Fibroblast of lung (primary cell): ENCODE measurements around the gene SH3PXD2A. TPM values are rescaled to one million over a fixed set of nuclear protein-coding genes. Genes with fewer than 3 reads are reported as not detected.

Source experiments
- DNase-seq, 2 donors: peaks; one replicate each; pipeline versions ENCODE4 v3.0.0 to v3.0.0-alpha.2; 2010; ENCODE audit warnings: low read depth in 2 of 2
- H2AFZ ChIP-seq: 2 replicates; pipeline ENCODE4 v1.5.1; 2012; ENCODE audit warnings: low read length, control low read depth, inconsistent platforms
- H3K27ac ChIP-seq: 2 replicates; pipeline ENCODE4 v1.5.1; 2011; ENCODE audit warnings: low read length, control low read depth; ENCODE audit not compliant: insufficient read depth
- H3K27me3 ChIP-seq: 2 replicates; pipeline ENCODE4 v1.5.1; 2011; ENCODE audit warnings: mild to moderate bottlenecking, low read length; ENCODE audit not compliant: control insufficient read depth, insufficient read depth
- H3K36me3 ChIP-seq: 2 replicates; pipeline ENCODE4 v1.5.1; 2011; ENCODE audit warnings: low read length; ENCODE audit not compliant: control insufficient read depth, insufficient read depth
- H3K4me1 ChIP-seq: 2 replicates; pipeline ENCODE4 v1.5.1; 2011; ENCODE audit warnings: low read length; ENCODE audit not compliant: control insufficient read depth, insufficient read depth; ENCODE audit errors: extremely low read depth
- H3K4me2 ChIP-seq: 2 replicates; pipeline ENCODE4 v1.5.1; 2011; ENCODE audit warnings: low read length, control low read depth; ENCODE audit not compliant: insufficient read depth; ENCODE audit errors: extremely low read depth
- H3K4me3 ChIP-seq, 4 experiments: fragments of 200-600 bp in 1 of 4; sonication (generic) in 1 of 4; replicated peaks in 1 of 4; 2 replicates each; pipeline ENCODE4 v1.5.1; 2011 to 2016; ENCODE audit warnings: low read length in 4 of 4, low read depth in 3 of 4, mild to moderate bottlenecking in 3 of 4, control low read depth in 2 of 4, inconsistent platforms in 1 of 4, mixed read lengths in 1 of 4; ENCODE audit not compliant: insufficient read depth in 1 of 4; ENCODE audit errors: control extremely low read depth in 1 of 4
- H3K79me2 ChIP-seq: 2 replicates; pipeline ENCODE4 v1.5.1; 2012; ENCODE audit warnings: mild to moderate bottlenecking, low read length, inconsistent platforms; ENCODE audit not compliant: control insufficient read depth, insufficient read depth
- H3K9ac ChIP-seq: 2 replicates; pipeline ENCODE4 v1.5.1; 2011; ENCODE audit warnings: mild to moderate bottlenecking, low read length, control low read depth; ENCODE audit not compliant: insufficient read depth
- H3K9me3 ChIP-seq: 2 replicates; pipeline ENCODE4 v1.5.1; 2012; ENCODE audit warnings: low read depth, low read length; ENCODE audit not compliant: control insufficient read depth, insufficient read depth
- H4K20me1 ChIP-seq: 2 replicates; pipeline ENCODE4 v1.5.1; 2011; ENCODE audit warnings: low read length; ENCODE audit not compliant: control insufficient read depth, insufficient read depth; ENCODE audit errors: extremely low read depth
- CTCF ChIP-seq, 2 donors: IDR thresholded peaks in 1 of 2; conservative IDR thresholded peaks in 1 of 2; 1 replicate in 1 of 2; 2 replicates in 1 of 2; pipeline ENCODE4 v1.5.1; 2011 to 2012; ENCODE audit warnings: low read length in 2 of 2, control low read depth in 1 of 2, inconsistent platforms in 1 of 2, low read depth in 1 of 2, mild to moderate bottlenecking in 1 of 2
- EZH2 ChIP-seq: IDR thresholded peaks from 2 replicates; pipeline ENCODE4 v1.5.1; 2012; ENCODE audit warnings: low read length, control low read depth, mild to moderate bottlenecking; ENCODE audit errors: missing control alignments
- polyA plus RNA-seq, 2 donors: library from polyadenylated mRNA; depleted of rRNA in 1 of 2; stranded (reverse) in 1 of 2; unstranded in 1 of 2; fragments of >200 nt; gene quantifications; 2 replicates each; pipeline ENCODE4 v1.2.1, GENCODE V29; 2011 to 2012; ENCODE audit warnings: missing spikeins in 1 of 2
- total RNA-seq: library from RNA; depleted of rRNA; stranded (reverse); fragments of >200 nt; gene quantifications from 2 replicates; pipeline ENCODE4 v1.2.1, GENCODE V29; 2014

Gene SH3PXD2A
- total and polyA plus RNA-seq, 2 donors (not counting 1 experiment from before 2014, with no cell fraction given), result 25.5 to 33.2 TPM

- no peaks in the 10 kb centered on the region for H3K27me3 ChIP-seq
- H2AFZ ChIP-seq, result no peak overlapping the region
- H3K79me2 ChIP-seq, result peaks cover 1% of the 10 kb centered on the region
- H3K36me3 ChIP-seq, result peaks cover 30% of the 10 kb centered on the region
- H3K4me3 ChIP-seq, result no peak overlapping the region
- H4K20me1 ChIP-seq, result no peaks in the 10 kb centered on the region
- H3K9ac ChIP-seq, result no peak overlapping the region
- peaks cover 2% of the 10 kb centered on the region for H3K4me1 ChIP-seq
- H3K9me3 ChIP-seq, result no peaks in the 10 kb centered on the region
- H3K4me2 ChIP-seq, result no peak overlapping the region
- no peak for DNase-seq
- no peak for TF ChIP-seq EZH2
- no peak for TF ChIP-seq CTCF (conservative IDR thresholded peaks at IDR 0.05 in 1 of 2, IDR thresholded peaks at IDR 0.05 in 1 of 2; ENCODE audit: low read depth in 1 of 2, low read length in 2 of 2)
- H3K27ac ChIP-seq, result no peak overlapping the region
These were observed 225.8 kb downstream of the SH3PXD2A start for GRCh38 chr10:103629581-103629980.

GRCh38 chr10:103627893-103628292, 227.5 kb downstream of the SH3PXD2A start:
- Histone ChIP-seq H3K27me3 (no peaks in the 10 kb centered on the region), H3K4me1 (peaks cover 2% of the 10 kb centered on the region), H3K79me2 (no peaks in the 10 kb centered on the region), H3K4me2 (no peak overlapping the region), H3K9ac (no peak overlapping the region), H3K9me3 (no peaks in the 10 kb centered on the region), H3K4me3 (no peak overlapping the region), H4K20me1 (no peaks in the 10 kb centered on the region), H2AFZ (no peak overlapping the region), H3K27ac (no peak overlapping the region), H3K36me3 (peaks cover 34% of the 10 kb centered on the region)
- DNase-seq, result no peak
- no peak for TF ChIP-seq CTCF (conservative IDR thresholded peaks at IDR 0.05 in 1 of 2, IDR thresholded peaks at IDR 0.05 in 1 of 2; ENCODE audit: low read depth in 1 of 2, low read length in 2 of 2)
- no peak for TF ChIP-seq EZH2

- Histone ChIP-seq H4K20me1 (no peaks in the 10 kb centered on the region), H2AFZ (no peak overlapping the region), H3K79me2 (no peaks in the 10 kb centered on the region), H3K36me3 (peaks cover 40% of the 10 kb centered on the region), H3K9me3 (no peaks in the 10 kb centered on the region), H3K27me3 (no peaks in the 10 kb centered on the region), H3K9ac (no peak overlapping the region), H3K4me3 (no peak overlapping the region), H3K27ac (no peak overlapping the region), H3K4me1 (peaks cover 2% of the 10 kb centered on the region), H3K4me2 (no peak overlapping the region)
- no peak for TF ChIP-seq CTCF (conservative IDR thresholded peaks at IDR 0.05 in 1 of 2, IDR thresholded peaks at IDR 0.05 in 1 of 2; ENCODE audit: low read depth in 1 of 2, low read length in 2 of 2)
- TF ChIP-seq EZH2, result no peak
- DNase-seq, result no peak
These were observed 228.1 kb downstream of the SH3PXD2A start for GRCh38 chr10:103627111-103627892.
